Occipital lobe (tissue), 2 donors: ENCODE results near the gene CXCR2. TPM values are rescaled to one million over a fixed set of nuclear protein-coding genes. Genes with fewer than 3 reads are reported as not detected.
"Not testable (repeated sequence)": the region's sequence is repeated elsewhere in the genome, so short reads cannot be mapped to it uniquely, and the experiment has no call there.

Experiments used
- DNase-seq: peaks from one replicate; lab custom pipeline; 2025; lab: John Stamatoyannopoulos, UW
- total RNA-seq: library from RNA; depleted of rRNA; stranded (reverse); fragments of >200 nt; gene quantifications from one replicate; pipeline ENCODE4 v1.2.3, GENCODE V29; 2014

CXCR2 gene
- total RNA-seq, 1 donor from 2014 or later, result 2.3 TPM

- no peak for DNase-seq
Measured at GRCh38 chr2:218129458-218130135, 3.8 kb downstream of the CXCR2 start.

GRCh38 chr2:218130377-218130776 is 4.5 kb downstream of the CXCR2 start:
- no peak for DNase-seq

- no peak for DNase-seq
Measured at GRCh38 chr2:218130822-218131221, 5.0 kb downstream of the CXCR2 start.

GRCh38 chr2:218137514-218137913 is 11.7 kb downstream of the CXCR2 start:
- no peak for DNase-seq

- no peak for DNase-seq
Measured at GRCh38 chr2:218138047-218138446, 12.2 kb downstream of the CXCR2 start.

- DNase-seq, result no peak
Measured at GRCh38 chr2:218145124-218145523, 19.3 kb downstream of the CXCR2 start.

- no peak for DNase-seq
Measured at GRCh38 chr2:218146056-218146455, 20.2 kb downstream of the CXCR2 start.

GRCh38 chr2:218149098-218149497 is 23.3 kb downstream of the CXCR2 start:
- no peak for DNase-seq

GRCh38 chr2:218149848-218150440 is 24.1 kb downstream of the CXCR2 start:
- DNase-seq, result no peak

GRCh38 chr2:218152172-218152571 is 26.3 kb downstream of the CXCR2 start:
- DNase-seq, result no peak

- no peak for DNase-seq
Measured at GRCh38 chr2:218152777-218153176, 26.9 kb downstream of the CXCR2 start.

GRCh38 chr2:218155953-218156479 is 30.2 kb downstream of the CXCR2 start:
- DNase-seq, result no peak

GRCh38 chr2:218161644-218162043 is 35.8 kb downstream of the CXCR2 start:
- DNase-seq, result no peak

GRCh38 chr2:218162814-218163213 is 37.0 kb downstream of the CXCR2 start:
- DNase-seq, result no peak

GRCh38 chr2:218166791-218167190 is 41.0 kb downstream of the CXCR2 start, which contains the start of gene CXCR1:
Gene CXCR1, minus strand, starts transcription at chr2:218166962. Its CDS starts 1,751 bp downstream, at chr2:218165211.
- no peak for DNase-seq

GRCh38 chr2:218168016-218168415 is 42.2 kb downstream of the CXCR2 start:
- no peak for DNase-seq

- no peak for DNase-seq
Measured at GRCh38 chr2:218168635-218169462, 43.0 kb downstream of the CXCR2 start.

- no peak for DNase-seq
Measured at GRCh38 chr2:218169757-218170546, 44.1 kb downstream of the CXCR2 start.

- not testable (repeated sequence) for DNase-seq
Measured at GRCh38 chr2:218171744-218172143, 45.9 kb downstream of the CXCR2 start.

GRCh38 chr2:218172845-218173244 is 47.0 kb downstream of the CXCR2 start:
- DNase-seq, result no peak

GRCh38 chr2:218179782-218180181 is 54.0 kb downstream of the CXCR2 start:
- no peak for DNase-seq
